ENCODE results near the gene MRPL40. TPM values are rescaled to one million over a fixed set of nuclear protein-coding genes. Genes with fewer than 3 reads are reported as not detected.

The MRPL40 gene
- 19.7 and 26.1 TPM in 2 replicates for total RNA-seq

DNA sequence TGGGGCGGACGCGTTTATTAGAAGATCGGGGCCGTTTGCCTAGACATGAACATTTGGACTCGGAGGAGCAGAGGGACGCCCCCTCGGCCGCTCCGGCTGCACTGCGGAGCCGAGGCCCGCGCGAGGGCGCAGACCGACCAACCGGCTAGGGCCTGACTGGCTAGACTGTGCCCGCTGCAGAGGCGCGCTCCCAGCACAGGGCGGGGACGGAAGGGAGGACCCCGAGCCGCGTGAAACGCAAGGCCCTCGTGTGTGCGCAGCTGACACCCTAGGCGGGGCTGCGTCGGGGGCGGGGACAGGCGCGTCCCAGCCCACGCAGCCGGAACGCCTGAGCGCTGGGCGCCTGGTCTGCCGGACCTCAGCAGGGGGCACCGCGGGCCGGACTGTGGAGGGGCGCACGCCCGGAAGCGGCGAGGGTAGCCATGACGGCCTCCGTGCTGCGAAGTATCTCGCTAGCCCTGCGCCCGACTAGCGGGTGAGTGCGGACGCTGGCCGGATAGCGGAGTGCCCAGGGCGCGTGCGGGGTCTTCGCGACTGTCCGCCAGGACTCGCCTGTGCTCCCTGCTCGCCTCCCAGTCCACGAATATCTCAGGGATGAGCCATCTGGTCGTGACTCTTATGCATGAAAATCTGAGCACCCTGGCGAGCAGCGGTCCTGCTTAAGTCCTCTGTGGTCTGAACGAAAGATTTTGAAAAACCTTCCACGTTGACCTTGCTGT lies at the start of gene MRPL40:
Gene MRPL40 (plus strand): TSS at position 413 of the 719 bp plus-strand sequence. CDS start 10 bp downstream, at position 423.

DNA sequence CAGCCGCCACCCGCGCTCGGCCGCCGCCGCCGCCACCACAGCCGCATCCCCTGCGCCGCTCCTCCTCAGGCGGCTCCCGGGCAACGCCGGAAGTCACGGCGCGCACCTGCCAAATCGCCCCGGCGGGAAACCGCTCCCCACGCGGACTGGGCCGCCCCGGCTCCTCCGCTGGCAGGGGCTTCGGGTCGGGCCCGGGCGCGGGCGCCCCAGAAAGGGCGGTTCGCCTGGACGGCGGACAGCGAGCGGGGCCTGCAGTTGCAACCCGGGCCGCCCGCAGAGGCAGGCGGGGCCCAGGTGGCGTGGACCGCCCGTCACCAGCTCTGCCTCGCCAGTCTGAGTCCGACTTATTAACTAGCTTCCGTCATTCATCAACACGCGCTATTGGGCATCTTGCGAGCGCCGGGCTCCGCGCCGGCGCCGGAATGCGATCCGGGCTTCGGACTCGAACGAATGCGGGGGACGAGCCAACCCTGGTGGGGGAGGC lies 654 bp upstream of the MRPL40 start, which contains the start of gene HIRA:
Gene HIRA (minus strand): TSS at position 85 of the 484 bp plus-strand sequence. CDS start 257 bp downstream, outside the sequence.

DNA sequence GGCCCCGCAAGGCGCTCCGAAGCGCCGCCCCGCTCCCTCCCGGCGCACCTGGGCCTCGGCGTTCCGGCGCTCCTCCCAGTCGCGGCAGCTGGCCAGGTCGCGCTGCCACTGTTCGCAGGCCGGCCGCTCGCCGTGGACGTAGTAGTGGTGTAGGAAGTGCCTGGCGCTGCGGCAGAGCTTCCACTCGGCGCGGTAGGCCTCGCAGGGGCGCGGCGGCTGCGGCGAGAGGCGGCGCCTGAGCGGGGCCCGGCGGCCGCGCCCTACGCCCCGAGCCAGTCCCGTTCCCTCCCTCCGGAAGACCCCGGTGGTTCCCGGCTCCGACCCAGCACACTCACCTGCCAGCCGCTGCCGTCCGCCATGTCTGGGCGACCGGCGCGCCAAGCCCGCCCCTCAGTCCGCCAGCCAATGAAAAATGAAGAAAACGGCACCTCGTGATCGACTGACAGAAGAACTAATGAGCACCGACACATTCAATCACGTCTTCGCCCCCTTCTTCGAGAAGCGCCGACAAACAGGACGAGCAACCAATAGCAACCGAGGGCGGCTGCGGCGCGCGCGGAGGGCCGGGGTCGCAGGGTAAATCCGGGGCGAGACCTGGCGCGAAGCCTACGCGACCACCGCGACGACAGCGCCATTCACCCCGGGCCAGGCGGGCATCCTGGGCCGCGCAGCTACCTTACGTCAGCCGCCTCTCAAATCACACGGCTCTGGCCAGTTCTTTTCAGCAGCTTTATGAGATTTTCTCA lies 15.2 kb downstream of the MRPL40 start, which contains the start of gene C22orf39:
Gene C22orf39 (minus strand): TSS at position 382 of the 746 bp plus-strand sequence. CDS start 23 bp downstream, at position 359.

DNA sequence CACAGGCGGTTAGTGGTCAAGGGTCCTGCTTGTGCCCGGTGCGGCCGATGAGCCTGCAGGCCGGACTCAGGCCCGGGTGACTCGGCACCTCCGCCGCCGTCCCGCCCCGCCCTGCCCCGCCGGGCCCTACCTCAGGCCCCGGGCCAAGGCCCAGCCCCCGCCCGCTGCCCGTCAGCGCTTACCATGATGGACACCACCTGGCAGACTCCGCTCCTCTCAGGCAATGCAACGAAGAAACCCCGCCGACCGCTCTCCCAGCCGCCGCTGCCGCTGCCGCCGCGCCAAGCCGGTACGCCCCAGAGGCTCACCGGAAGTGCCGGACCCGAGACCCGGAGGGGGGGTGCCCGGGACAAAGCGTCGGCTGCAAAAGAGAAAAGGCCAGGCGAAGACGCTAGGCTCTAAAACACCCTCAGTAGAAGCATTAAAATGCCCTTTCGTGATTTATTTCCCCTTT lies 46.6 kb downstream of the MRPL40 start, which contains the start of gene UFD1:
Gene UFD1 (minus strand): TSS at position 293 of the 454 bp plus-strand sequence. CDS start 108 bp downstream, at position 185.

DNA sequence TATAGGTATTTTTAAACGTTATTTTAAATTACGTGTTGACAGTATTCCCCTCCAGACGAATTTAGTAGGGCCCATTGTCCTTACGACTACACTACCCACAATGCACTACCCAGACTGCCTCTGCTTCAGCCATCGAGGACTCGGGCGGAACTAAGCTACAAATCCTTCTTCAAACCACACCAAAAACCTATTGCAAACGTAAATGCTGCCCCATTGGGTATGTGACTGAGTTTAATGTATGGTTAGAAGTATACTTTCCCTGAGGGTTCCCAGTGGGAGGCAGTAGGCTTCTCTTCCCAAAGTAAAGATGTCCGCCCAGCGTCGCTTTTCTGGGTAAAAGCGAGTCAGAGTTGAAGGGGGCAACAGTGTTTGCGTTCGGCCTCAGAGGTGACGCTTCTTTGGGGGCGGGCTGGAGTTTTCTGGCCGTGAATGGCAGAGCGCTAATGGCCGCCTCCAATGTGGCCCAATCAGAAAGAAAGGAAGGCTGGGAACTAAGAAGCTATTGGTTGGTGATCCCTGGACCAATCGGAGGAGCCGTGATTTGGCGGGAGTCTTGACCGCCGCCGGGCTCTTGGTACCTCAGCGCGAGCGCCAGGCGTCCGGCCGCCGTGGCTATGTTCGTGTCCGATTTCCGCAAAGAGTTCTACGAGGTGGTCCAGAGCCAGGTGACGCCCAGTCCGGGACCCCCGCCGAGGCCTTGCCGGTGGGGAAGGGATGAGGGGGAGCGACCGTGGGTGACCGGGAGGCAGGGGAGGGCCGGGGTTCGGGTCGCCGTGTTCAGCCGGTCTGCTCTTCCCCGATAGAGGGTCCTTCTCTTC lies 47.2 kb downstream of the MRPL40 start, which contains the start of gene CDC45:
Gene CDC45 (plus strand): TSS at position 566 of the 818 bp plus-strand sequence. CDS start 49 bp downstream, at position 615.

Other genes starting within 250 kb of the MRPL40 start
- 3.1 and 7.6 TPM in 2 replicates for gene CLTCL1, start 140.8 kb upstream of the MRPL40 start, total RNA-seq
- gene HIRA, start 812 bp upstream of the MRPL40 start, total RNA-seq: 14.7 and 28.5 TPM in 2 replicates
- 17.5 and 33.3 TPM in 2 replicates for gene C22orf39, start 15.2 kb downstream of the MRPL40 start, total RNA-seq
- gene UFD1, start 46.6 kb downstream of the MRPL40 start, total RNA-seq: 99.4 and 116 TPM in 2 replicates
- 28.6 and 29.6 TPM in 2 replicates for gene CDC45, start 47.4 kb downstream of the MRPL40 start, total RNA-seq
- gene CLDN5, start 91.9 kb downstream of the MRPL40 start, total RNA-seq: 578 and 926 TPM in 2 replicates